ENCODE measurements around the gene LY86.

The LY86 gene

GRCh38 chr6:6624269-6624990, 35.9 kb downstream of the LY86 start:
- no peak for DNase-seq

- no peak for DNase-seq
Observed at GRCh38 chr6:6626187-6626586, 37.7 kb downstream of the LY86 start.

GRCh38 chr6:6629402-6629801, 40.9 kb downstream of the LY86 start:
- no peak for DNase-seq

GRCh38 chr6:6631053-6631452, 42.5 kb downstream of the LY86 start:
- DNase-seq, result no peak

GRCh38 chr6:6631534-6632276, 43.2 kb downstream of the LY86 start:
- DNase-seq, result no peak

GRCh38 chr6:6633898-6634734, 45.6 kb downstream of the LY86 start:
- DNase-seq, result no peak

- DNase-seq, result no peak
Observed at GRCh38 chr6:6634735-6635075, 46.2 kb downstream of the LY86 start.

- no peak for DNase-seq
Observed at GRCh38 chr6:6635291-6635690, 46.8 kb downstream of the LY86 start.

GRCh38 chr6:6635869-6636268, 47.3 kb downstream of the LY86 start:
- no peak for DNase-seq

- DNase-seq, result no peak
Observed at GRCh38 chr6:6639572-6639971, 51.1 kb downstream of the LY86 start.

- DNase-seq, result no peak
Observed at GRCh38 chr6:6640926-6641325, 52.4 kb downstream of the LY86 start.

- no peak for DNase-seq
Observed at GRCh38 chr6:6643398-6643797, 54.9 kb downstream of the LY86 start.

- DNase-seq, result no peak
Observed at GRCh38 chr6:6645261-6645917, 56.9 kb downstream of the LY86 start.

- DNase-seq, result no peak
Observed at GRCh38 chr6:6646384-6646783, 57.9 kb downstream of the LY86 start.

- DNase-seq, result no peak
Observed at GRCh38 chr6:6646859-6647258, 58.3 kb downstream of the LY86 start.

- DNase-seq, result no peak
Observed at GRCh38 chr6:6648692-6649343, 60.3 kb downstream of the LY86 start.

- DNase-seq, result no peak
Observed at GRCh38 chr6:6649824-6650349, 61.4 kb downstream of the LY86 start.

- no peak for DNase-seq
Observed at GRCh38 chr6:6650839-6651238, 62.3 kb downstream of the LY86 start.

GRCh38 chr6:6651335-6651734, 62.8 kb downstream of the LY86 start:
- no peak for DNase-seq

- DNase-seq, result no peak
Observed at GRCh38 chr6:6652932-6653331, 64.4 kb downstream of the LY86 start.

GRCh38 chr6:6654599-6655575, 66.4 kb downstream of the LY86 start:
- DNase-seq, result no peak
